ENCODE results near the gene GTPBP4. TPM values are rescaled to one million over a fixed set of nuclear protein-coding genes. Genes with fewer than 3 reads are reported as not detected.

The GTPBP4 gene
- total and polyA plus RNA-seq, 4 donors = 9.8 to 15.1 (median 12.1) TPM

DNA sequence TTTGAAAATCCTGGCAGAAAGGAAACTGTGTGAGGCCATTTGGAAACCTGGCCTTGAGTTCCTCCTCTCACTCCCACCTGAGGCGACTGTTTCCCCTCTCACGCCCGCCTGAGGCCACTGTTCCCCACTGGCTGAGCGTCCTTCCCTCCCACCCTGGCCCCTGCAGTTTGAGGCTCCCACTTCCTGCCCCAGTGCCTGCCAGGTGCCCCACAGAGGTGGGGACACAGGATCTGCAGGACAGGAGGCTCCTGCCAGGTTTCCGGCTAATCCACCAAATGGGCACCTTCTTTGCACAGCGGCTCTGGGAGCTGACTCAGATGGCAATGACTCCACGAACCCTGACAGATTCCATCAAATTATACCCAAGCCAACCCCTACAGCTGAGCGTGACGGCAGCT lies 32.4 kb upstream of the GTPBP4 start:
- Histone ChIP-seq H3K4me1 (ENCODE audit: control insufficient read depth in 4 of 4, insufficient read depth in 4 of 4, low read length in 3 of 4) (no peaks in the 10 kb centered on the region), H3K27me3 (ENCODE audit: control insufficient read depth in 4 of 4, insufficient read depth in 4 of 4, low read length in 3 of 4) (no peaks in the 10 kb centered on the region), H3K9ac (ENCODE audit: low read depth in 1 of 2, low read length in 2 of 2) (no peak overlapping the region), H3K9me3 (ENCODE audit: control insufficient read depth in 4 of 4, low read length in 3 of 4) (no peaks in the 10 kb centered on the region), H3K36me3 (ENCODE audit: control insufficient read depth in 4 of 4, insufficient read depth in 3 of 4, low read depth in 1 of 4, low read length in 3 of 4) (no peaks in the 10 kb centered on the region), H3K4me3 (ENCODE audit: low read depth in 1 of 3, low read length in 3 of 3) (no peak overlapping the region), H3K27ac (ENCODE audit: low read depth in 1 of 2, low read length in 2 of 2) (no peak overlapping the region)
- WGBS = 89% methylated on average over 9 of the region's 9 CpGs
- DNase-seq (ENCODE audit: low spot score) = no peak
- TF ChIP-seq RAD21 (IDR thresholded peaks at IDR 0.05) (no peak), JUND (IDR thresholded peaks at IDR 0.05) (no peak), MAX (IDR thresholded peaks at IDR 0.05) (no peak), REST (IDR thresholded peaks at IDR 0.05) (no peak), ZBTB33 (IDR thresholded peaks at IDR 0.05) (no peak), ATF3 (IDR thresholded peaks at IDR 0.05) (no peak), HNF4G (IDR thresholded peaks at IDR 0.05) (no peak), GABPA (IDR thresholded peaks at IDR 0.05 in 1 of 2, conservative IDR thresholded peaks at IDR 0.05 in 1 of 2) (no peak), SP1 (IDR thresholded peaks at IDR 0.05) (no peak), NR2F2 (IDR thresholded peaks at IDR 0.05) (no peak), YY1 (IDR thresholded peaks at IDR 0.05) (no peak)

DNA sequence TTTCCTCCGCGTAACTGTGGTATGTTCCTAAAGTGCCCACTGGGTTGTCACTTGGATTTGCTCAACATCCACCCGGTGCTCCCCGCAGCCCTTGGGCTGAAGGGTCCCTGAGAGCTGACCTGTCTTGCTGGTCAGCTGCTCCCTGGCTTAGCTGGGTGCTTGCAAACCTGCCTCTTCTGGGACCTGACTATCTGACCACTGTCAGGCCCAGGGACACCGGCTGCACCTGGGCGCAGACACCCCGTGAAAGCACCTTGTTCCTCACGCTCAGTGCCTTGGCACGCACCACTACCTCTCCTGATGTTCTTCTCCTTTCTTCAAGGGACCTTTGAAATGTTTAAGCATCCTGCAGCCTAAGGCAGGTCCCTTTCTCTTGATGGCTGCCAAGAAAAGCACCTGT lies 30.1 kb upstream of the GTPBP4 start:
- Histone ChIP-seq H3K27me3 (ENCODE audit: control insufficient read depth in 4 of 4, insufficient read depth in 4 of 4, low read length in 3 of 4) (no peaks in the 10 kb centered on the region), H3K9ac (ENCODE audit: low read depth in 1 of 2, low read length in 2 of 2) (no peak overlapping the region), H3K27ac (ENCODE audit: low read depth in 1 of 2, low read length in 2 of 2) (no peak overlapping the region), H3K36me3 (ENCODE audit: control insufficient read depth in 4 of 4, insufficient read depth in 3 of 4, low read depth in 1 of 4, low read length in 3 of 4) (no peaks in the 10 kb centered on the region), H3K4me3 (ENCODE audit: low read depth in 1 of 3, low read length in 3 of 3) (no peak overlapping the region), H3K4me1 (ENCODE audit: control insufficient read depth in 4 of 4, insufficient read depth in 4 of 4, low read length in 3 of 4) (no peaks in the 10 kb centered on the region), H3K9me3 (ENCODE audit: control insufficient read depth in 4 of 4, low read length in 3 of 4) (no peaks in the 10 kb centered on the region)
- no peak for DNase-seq (ENCODE audit: low spot score)
- 93% methylated on average over 9 of the region's 9 CpGs for WGBS
- TF ChIP-seq YY1 (IDR thresholded peaks at IDR 0.05) (no peak), FOXA2 (IDR thresholded peaks at IDR 0.05) (no peak), HNF4A (conservative IDR thresholded peaks at IDR 0.05) (no peak), HNF4G (IDR thresholded peaks at IDR 0.05) (no peak), JUND (IDR thresholded peaks at IDR 0.05) (no peak), FOXA1 (IDR thresholded peaks at IDR 0.05) (no peak), MAX (IDR thresholded peaks at IDR 0.05) (no peak), ZBTB33 (IDR thresholded peaks at IDR 0.05) (no peak), CTCF (IDR thresholded peaks at IDR 0.05; ENCODE audit: low read depth, low read length, missing input control) (no peak), GABPA (IDR thresholded peaks at IDR 0.05 in 1 of 2, conservative IDR thresholded peaks at IDR 0.05 in 1 of 2) (no peak)
